Renal cortical epithelial cell (primary cell): ENCODE results near the gene ATXN2L. TPM values are rescaled to one million over a fixed set of nuclear protein-coding genes. Genes with fewer than 3 reads are reported as not detected.
"Not testable (repeated sequence)": the region's sequence is repeated elsewhere in the genome, so short reads cannot be mapped to it uniquely, and the experiment has no call there.

Experiments
- DNase-seq: peaks from one replicate; pipeline ENCODE4 v3.0.0-alpha.2; 2011; ENCODE audit warnings: low read depth
- total RNA-seq: library from RNA; depleted of rRNA; stranded (reverse); fragments of >200 nt; gene quantifications from 2 replicates; pipeline ENCODE4 v1.2.3, GENCODE V29; 2014

The ATXN2L gene
- total RNA-seq, 1 donor from 2014 or later, result 92.6 TPM

GRCh38 chr16:28867241-28867640 is 44.4 kb downstream of the ATXN2L start:
- DNase-seq, result no peak

- not testable (repeated sequence) for DNase-seq
These were observed 44.8 kb downstream of the ATXN2L start for GRCh38 chr16:28867646-28868045.

GRCh38 chr16:28869201-28869600 is 46.4 kb downstream of the ATXN2L start:
- no peak for DNase-seq

GRCh38 chr16:28872952-28873351 is 50.2 kb downstream of the ATXN2L start:
- no peak for DNase-seq

- no peak for DNase-seq
These were observed 50.9 kb downstream of the ATXN2L start for GRCh38 chr16:28873543-28874201.

GRCh38 chr16:28874406-28874805 is 51.6 kb downstream of the ATXN2L start:
- no peak for DNase-seq

- DNase-seq, result no peak
These were observed 52.6 kb downstream of the ATXN2L start for GRCh38 chr16:28875134-28876018.

- DNase-seq, result no peak
These were observed 53.3 kb downstream of the ATXN2L start for GRCh38 chr16:28876019-28876659.

GRCh38 chr16:28876973-28877654 is 54.3 kb downstream of the ATXN2L start:
- no peak for DNase-seq

GRCh38 chr16:28877655-28878000 is 54.8 kb downstream of the ATXN2L start:
- no peak for DNase-seq

GRCh38 chr16:28878083-28878926 is 55.5 kb downstream of the ATXN2L start, which contains the start of gene ATP2A1:
Gene ATP2A1, plus strand, starts transcription at chr16:28878488. Its CDS starts 184 bp downstream, at chr16:28878672.
- no peak for DNase-seq

GRCh38 chr16:28879261-28879840 is 56.6 kb downstream of the ATXN2L start:
- DNase-seq, result no peak

- peak; percentile 59 for DNase-seq
These were observed 57.2 kb downstream of the ATXN2L start for GRCh38 chr16:28879841-28880588.

GRCh38 chr16:28880589-28880915 is 57.8 kb downstream of the ATXN2L start:
- DNase-seq, result no peak

- DNase-seq, result no peak
These were observed 58.2 kb downstream of the ATXN2L start for GRCh38 chr16:28880955-28881354.

GRCh38 chr16:28881565-28881964 is 58.8 kb downstream of the ATXN2L start:
- DNase-seq, result not testable (repeated sequence)

- DNase-seq, result no peak
These were observed 59.9 kb downstream of the ATXN2L start for GRCh38 chr16:28882551-28883160.

- no peak for DNase-seq
These were observed 60.6 kb downstream of the ATXN2L start for GRCh38 chr16:28883221-28883996.

- DNase-seq, result no peak
These were observed 61.2 kb downstream of the ATXN2L start for GRCh38 chr16:28884045-28884444.
